HG02678 (cell line): ENCODE results near the gene IQCK.

Experiments used
- ATAC-seq: cut with Tn5 transposase; IDR thresholded peaks from one replicate; pipeline ENCODE4 v1.9.1; 2021; ENCODE audit warnings: mild to moderate bottlenecking, moderate library complexity; ENCODE audit not compliant: unreplicated experiment

IQCK gene

DNA sequence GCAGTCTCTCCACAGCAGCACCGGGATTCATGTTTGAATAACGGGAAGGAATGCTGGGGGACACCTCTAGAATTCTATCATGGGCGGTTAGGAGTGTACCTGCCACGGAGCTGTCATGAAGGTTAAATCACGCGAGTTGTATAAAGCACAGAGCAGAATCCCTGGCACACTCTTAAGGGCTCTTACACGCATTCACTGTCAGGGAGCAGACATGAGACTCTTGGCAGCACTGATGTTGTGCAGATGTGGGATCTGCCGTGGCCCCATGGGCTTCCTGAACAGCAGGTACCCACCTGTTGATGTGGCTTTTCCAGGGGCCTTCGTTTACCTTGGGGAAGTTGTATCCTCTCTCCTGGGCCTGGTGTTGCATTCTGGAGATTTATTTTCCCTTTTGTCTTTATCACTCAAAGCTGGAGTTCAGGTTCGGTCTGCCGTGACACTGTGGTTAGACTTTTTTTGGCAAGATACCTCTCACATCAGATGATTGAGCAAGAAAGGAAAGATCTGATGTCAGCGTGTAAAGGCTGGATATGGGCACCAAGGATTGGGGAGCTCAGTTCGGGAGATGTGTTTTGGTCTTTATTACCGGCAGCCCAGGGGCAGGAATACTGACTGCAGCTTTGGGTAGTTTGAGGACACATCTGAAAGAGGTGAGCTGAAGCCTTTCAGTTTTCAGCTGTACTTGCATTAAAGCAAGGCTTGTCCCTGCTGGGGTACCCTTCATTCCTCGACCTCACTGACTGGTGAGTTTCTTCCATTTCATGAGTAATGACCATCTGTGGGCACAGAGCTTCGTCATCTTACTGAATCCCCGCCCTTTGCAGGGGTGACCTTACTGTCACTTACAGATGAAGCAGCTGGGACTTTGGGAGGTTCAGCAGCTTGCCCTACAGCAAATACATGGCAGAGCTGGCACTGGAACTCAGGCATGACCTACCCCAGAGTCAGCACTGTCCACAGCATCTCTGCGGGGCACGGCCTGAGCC lies 19.3 kb upstream of the IQCK start:
- no peak for ATAC-seq

DNA sequence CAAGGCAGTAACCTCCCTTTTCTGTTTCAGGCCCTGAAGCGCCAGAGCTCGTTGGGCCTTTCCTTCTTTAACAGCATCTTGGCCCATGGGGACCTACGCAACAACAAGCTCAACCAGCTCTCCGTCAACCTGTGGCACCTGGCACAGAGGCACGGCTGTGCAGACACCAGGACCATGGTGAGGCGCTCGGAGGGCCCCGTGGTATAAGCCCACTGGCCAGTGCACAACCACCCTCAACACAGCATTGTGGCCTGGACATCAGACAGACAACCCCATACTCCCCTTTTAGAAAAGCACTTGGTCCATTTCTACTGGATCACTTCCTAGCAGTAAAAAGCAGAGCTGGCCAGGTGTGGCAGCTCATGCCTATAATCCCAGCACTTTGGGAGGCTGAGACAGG lies 18.6 kb upstream of the IQCK start:
- no peak for ATAC-seq

DNA sequence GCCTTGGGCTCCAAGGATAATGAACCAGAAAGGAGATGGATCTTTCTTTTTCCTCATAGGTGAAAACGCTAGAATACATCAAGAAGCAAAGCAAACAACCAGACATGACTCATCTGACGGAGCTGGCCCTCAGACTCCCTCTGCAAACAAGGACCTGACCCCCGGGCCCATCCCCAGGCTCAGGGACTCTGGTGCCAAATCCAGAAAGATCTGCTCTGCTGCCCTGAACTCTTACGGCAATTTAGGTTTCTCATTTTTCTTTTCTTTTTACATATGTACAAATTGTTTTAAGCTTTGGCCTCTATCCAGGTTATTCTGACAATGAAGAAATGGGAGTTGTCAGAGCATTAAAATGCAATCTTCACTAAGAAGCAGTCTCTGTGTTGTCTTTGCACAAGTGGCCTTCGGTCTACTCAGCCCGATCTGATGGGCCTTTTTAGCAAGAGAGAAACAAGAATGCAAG lies 17.7 kb upstream of the IQCK start:
- no peak for ATAC-seq

DNA sequence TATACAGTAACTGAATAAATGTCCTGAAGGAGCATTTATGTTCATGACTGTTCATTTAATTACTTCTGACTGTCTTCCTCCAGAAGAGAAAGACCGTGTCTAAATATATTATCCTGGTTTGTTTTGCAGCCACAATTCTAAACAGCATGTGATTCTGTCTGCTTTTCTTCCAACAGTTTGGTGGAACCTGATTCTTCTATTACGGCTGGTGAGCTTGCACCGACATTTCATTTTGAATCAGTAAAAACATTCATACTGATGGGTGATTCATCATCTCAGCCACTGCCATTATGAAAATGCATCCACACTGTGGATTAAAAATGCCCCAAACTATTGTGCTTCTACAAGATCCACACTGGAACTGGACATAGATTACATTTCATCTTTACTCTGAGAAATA lies 17.0 kb upstream of the IQCK start:
- no peak for ATAC-seq

DNA sequence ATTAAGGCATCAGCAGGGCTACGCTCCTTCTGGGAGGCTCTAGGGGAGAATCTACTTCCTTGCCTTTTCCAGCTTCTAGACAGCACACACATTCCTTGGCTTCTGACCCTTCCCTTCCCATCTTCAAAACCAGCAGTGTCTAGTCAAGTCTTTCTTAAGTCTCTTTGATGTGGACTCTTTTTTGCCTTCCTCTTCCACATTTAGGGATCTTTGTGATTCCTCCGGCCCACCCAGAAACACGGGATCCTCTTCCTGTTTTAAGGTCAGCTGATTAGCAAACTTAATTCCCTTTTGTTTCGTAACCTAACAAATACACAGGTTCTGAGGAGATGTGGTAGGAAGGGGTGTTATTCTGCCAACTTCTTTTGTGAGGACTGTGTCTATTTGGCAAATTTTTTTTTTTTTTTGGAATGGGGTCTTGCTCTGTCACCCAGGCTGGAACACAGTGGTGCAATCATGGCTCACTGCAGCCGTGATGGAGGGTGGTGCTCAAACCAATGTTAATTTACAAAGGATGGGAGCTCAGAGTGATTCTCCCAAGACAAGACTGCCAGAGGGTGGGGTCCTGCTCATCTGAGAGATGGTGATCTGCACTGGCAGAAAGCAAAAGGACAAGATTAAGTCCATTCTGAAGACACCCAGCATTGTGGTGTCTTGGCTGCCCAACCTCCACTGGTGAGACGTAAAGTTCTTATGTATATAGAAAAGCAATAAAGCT lies 14.7 kb upstream of the IQCK start:
- no peak for ATAC-seq

DNA sequence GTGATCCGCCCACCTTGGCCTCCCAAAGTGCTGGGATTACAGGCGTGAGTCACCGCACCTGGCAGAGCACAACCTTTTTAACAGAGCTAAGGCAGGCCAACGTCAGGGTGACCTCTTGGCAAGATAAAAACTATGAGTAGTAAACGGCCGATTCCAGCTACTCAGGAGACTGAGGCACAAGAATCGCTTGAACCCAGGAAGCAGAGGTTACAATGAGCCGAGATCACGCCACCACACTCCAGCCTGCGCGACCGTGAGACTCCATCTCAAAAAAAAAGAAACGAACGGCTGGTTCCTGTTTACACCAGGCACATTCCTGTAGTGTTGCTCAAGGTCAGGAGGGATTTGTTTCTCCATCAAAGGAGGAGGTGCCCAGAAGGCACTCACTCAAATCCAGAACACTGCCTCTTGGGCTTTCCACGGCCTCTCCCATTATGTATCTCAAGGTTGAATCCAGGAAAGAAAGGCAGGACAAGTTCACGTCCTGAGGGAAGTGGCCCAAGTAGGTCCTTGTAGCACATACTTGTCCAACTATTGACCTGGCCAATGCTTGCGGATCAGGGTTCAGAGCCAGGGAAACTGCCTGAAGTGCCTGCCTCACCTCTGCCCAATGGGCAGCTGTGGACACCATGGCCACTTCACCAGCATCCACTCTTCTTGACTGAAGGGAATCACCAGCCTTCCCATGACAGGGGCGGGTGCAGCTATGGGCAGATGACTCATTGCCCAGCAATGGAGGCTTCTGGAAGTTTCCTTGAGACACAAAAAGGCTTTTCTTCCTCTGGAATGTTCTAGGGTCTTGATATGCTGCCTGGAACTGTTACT lies 13.5 kb upstream of the IQCK start:
- no peak for ATAC-seq

DNA sequence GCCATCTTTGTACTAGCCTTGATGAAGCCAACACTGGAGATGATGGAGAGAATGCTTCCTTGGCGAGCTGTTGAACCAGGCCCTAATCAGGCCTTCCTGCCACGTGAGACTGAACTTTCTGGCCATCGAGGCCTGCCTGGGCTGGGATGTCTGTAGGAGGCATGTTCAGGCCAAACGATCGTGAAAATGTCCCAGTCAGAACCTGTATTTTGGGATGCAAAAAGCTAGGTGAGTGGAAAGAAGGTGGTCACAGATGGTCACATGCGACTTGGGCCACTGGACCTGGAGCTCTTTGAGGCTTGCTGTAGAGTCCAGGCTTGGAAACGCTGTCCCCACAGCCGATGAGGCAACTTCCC lies 12.9 kb upstream of the IQCK start:
- ATAC-seq, result no peak

DNA sequence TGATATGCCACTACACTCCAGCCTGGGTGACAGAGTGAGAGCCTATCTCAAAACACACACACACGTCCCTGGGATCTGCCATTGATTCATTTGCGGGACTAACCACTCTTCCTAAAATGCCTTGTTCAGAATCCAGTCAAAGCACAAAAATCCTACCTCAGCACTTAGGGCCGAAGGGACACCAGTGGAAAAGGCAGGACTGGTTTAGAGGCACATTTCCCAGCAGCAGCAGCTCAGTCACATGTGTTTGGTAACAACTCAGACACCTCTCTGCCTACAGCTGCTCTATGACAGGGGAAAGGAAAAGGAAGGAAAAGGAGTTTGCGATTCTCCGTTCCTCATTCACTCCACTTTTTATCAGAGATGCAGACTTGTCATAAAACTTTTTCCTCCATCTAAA lies 12.2 kb upstream of the IQCK start:
- no peak for ATAC-seq

DNA sequence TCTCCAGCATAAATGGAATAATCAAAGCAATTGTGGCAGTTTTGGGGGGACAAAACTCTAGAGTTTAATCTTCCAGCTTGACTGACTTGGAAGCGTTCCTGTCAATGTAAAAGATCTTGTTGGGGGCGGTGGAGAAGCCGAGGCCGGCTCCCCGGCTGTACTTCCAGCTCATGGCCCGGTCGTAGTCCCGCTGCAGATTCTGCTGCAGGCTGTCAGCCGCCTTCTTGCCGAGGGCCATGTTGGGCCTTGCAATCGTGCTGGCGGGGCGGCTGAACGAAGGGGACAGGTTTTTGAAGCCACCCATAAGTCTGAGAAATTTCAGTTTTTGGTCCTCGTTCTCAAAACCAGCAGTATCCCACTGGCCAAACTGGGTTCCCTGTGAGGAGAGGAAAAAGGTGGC lies 11.2 kb upstream of the IQCK start:
- ATAC-seq, result no peak

DNA sequence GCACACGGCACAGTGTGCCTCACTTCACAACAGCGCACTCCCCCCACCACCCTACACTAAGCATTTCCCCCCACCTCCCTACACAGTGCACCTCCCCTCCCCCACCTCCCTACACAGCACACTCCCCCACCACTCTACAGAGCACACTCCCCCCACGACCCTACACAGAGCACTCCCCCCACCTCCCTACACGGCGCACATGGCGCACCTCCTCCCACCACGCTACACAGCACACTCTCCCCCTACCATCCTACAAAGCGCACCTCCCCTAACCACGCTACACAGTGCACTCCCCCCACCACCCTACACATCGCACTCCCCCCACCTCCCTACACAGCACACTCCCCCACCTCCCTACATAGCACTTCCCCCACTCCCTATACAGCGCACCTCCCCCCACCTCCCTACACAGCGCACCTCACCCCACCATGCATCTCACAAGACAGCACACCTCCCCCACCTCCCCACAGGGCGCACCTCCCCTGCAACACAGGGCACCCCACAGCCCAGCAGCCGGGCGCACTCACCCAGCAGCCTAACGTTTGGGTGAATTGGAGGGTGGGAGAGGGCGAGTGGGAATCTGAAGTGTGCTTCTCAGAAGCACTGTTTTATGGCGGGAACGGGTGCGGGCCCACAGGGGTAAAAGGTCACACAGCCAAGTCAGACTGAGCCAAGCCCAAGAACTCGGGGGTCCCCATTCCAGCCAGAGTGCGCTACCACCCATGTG lies 10.3 kb upstream of the IQCK start:
- no peak for ATAC-seq

DNA sequence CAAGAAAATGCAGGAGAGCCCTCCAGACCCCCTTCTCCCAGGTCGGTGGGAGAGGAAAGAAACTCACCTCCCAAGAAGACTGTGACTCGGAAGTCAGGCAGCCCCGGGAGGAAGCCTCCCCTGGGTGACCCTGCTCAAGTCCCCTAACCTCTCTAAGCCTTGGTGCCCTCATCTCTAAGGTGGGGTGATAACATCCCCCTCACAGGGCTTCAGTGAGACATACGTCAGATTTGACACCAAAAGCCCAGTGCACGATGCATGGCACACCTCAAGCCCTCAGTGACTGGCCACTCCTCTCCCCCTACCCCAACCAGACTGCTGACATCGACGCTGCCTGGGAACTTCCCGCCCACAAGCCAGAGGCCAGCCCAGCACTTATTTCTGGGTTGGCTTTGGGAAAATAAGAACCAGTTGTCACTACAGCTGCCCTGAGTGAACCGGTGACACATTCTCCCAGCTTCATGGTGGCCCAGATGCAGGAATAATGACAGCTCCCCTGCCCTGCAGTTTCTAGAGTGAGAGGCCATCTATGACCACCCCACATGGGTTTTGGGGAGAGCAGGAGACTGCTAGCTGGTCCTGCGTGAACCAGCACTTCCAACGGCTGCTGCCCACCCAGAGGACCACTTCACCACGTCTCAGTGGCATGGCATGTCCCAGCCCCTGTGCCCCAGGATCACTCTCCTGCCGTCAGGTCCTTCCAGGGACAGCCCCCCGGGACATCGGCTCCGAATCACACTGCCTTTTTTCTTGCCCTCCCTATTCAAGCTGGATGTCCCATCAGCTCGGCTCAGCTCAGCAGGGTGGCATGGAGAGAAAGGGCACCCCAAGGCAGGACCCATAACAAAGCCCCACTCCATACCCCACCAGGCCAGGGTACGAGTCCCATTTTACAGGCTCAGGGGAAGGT lies 9.5 kb upstream of the IQCK start:
- ATAC-seq, result no peak

DNA sequence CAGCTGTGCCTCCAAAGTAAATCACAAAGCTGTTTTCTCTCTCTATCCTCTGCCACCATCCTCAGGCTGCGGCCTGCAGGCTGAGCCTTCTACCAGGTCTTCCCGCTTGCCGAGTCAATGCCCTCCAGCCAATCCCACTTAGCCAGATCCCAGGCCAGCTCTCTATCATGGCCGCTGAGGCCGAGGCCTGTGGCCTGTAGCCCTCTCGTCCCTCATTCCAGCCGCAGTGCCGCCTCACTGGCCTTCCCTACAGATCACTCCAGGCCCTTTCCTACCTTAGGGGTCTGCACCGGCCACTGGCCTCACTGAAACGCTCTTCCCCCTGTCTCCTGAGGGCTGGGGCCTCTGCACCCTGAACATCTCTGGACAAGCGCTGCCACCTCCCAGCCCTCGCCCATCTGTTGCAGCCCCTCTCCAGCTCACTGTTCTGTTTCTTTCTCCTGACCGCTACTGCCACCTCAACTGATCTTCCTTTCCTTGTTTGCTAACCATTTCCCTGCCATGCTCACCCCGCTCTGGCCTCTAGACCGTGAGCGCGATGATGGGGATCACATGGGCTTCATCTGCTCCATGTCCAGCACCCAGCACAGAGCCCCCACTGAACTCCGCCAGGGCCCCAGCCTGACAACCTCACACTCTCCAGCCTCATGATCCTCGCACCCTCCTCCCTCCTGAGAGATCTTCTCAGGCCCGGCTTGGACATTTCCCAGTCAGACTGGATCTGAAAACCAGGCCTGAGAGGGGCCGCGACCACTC lies 8.5 kb upstream of the IQCK start:
- ATAC-seq, result no peak

DNA sequence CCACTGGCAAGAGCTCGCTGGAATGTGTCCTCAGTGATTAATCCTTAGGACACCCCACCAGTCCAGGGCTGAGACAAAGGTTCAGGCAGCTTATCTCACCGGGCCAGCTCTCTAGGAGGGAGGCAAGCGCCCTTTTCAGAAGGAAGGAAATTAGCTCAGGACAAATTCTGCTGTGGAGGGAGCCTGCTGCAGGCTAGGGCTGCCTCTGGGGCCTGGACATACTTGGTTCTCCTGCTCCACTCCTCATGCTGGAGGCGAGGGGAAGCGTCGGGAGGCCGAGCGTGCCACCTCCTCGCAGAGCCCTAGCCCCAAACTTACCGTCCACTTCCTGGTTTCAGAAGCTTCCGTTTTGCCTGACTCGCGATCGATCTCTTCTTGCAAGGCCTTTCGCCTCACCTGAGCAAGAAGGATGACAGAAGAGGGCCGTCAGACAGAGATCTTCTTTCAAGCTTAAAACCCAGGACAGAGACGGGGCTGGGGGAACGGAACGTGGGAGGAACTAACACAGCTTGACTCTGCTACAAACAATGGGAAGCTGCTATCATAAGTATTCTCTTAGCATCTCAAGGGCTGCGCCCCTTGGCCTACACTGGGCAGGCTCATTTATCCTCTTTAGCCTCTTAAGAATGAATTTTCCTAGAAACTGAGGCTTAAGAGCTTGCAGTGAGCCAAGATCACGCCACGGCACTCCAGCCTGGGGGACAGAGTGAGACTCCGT lies 7.7 kb upstream of the IQCK start:
- no peak for ATAC-seq

DNA sequence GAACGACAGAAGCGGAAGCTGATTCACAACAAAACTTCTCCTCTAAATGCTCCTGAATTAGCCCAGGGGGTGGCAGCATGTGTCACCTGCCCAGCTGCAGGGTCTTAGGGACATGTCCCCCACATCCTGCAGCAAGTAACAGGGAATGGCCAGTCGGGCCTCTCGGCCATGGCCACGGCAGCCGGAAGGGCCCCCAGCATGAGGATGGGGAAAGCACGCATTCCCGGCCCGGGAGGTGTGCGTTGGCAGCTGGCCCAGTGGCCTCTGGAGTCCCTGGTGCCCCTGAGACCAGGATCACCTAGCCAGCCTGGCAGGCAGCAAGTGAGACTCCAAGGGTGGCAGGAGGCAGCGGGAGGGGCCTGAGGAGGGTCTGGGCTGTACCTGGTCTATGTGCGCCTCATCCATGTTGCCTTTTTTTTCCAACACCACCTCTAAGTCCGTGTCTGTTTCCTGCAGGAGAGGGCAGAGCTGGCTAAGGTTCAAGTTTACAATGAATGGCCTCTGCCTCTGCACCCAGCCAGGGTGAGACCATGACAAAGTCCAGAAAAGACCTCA lies 7.0 kb upstream of the IQCK start:
- ATAC-seq, result no peak

DNA sequence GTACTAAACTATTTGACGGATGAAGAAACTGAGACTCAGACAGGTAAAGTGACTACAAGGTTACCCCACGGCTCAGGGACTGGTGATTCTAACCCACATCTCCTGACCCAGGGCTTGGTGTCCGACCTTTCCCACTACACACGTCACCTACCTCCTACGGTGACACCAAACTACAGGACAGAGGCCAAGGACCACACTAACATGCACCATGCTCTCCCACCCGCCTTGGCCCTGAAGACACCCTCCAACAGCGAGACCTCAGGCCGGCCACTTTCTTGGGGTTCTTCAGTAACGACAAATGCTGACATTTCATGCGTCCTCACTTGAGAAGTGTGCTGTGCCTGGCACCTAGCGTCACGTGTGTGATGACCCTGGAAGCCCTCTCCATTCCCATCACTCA lies 6.4 kb upstream of the IQCK start:
- ATAC-seq, result no peak

DNA sequence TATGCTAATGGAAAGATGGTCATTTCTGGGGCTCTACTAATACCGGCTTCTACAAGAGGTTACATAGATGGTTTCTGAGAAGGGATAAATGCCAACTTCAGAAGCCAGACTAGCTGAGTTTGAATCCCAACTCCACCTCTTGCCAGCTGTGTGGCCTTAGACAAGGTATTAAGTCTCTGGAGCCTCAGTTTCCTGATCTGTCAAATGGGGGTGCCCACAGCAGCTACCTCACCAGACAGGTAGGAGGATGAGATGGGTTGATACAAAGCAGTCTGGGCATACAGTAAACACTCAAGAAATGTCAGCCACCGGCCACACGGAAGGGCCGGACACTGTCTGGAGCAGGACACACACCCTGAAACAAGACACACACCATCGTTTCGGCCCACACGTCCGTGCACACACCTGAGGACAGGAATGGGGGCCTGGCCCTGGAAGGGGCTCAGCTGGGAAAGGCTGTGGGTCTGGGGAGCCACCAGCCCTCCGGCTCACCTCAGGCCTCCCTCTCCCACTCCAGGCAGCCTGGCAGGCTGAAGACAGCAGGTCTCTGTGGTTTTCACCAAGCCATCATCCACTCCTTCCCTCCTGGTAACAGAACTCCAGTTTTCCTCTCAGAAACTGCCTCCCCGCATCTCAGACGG lies 5.5 kb upstream of the IQCK start:
- ATAC-seq, result no peak

DNA sequence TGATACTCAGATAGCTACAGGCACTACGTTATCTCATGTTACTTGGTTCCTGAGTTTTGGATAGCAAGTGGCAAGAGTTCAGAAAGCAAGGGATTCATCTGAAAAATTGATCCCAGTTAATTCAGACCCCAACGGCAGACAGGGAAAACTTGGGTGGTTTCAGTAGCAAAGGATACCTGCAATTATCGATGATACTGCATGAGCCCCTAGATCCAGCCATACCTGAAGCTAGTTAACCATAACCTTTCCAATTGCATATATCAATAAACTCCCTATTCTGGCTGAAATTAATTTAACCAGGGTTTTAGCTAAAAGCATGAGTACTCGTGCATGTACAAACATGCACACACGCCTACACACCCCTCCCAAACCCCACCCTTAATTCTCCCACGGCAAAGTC lies 4.4 kb upstream of the IQCK start:
- no peak for ATAC-seq

DNA sequence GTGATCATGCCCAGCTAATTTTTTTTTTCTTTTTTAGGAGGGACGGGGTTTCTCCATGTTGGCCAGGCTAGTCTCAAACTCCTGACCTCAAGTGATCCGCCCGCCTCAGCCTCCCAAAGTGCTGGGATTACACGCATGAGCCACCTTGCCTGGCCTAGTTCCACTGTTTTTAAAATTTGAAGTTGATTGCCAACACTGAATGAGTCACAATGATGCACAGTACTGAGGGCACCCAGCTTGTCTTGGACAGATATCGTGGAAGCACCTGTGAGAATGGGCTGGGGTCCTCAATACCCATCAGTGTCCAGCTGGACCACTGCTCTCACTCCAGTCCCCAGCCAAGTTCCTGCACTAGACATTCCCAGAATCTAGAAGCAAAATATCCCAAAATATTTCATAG lies 2.5 kb upstream of the IQCK start:
- no peak for ATAC-seq
